PC-9 (cell line): Measurements from ENCODE around the gene RBL2. TPM values are rescaled to one million over a fixed set of nuclear protein-coding genes. Genes with fewer than 3 reads are reported as not detected.
"Not testable (repeated sequence)": the region's sequence is repeated elsewhere in the genome, so short reads cannot be mapped to it uniquely, and the experiment has no call there.

Source experiments
- BruUV-seq: library from RNA; stranded (reverse); fragments of 400-500 nt; replicated peaks from 2 replicates; lab custom pipeline; 2021; lab: Mats Ljungman, UMichigan
- CTCF ChIA-PET: fragments of 300-600 bp; sonication (Branson Sonifier 250); formaldehyde crosslinking; loops from one replicate; lab custom pipeline; 2022; ENCODE audit warnings: antibody characterized with exemption; lab: Charles Lee
- POLR2A ChIA-PET: fragments of 300-600 bp; sonication (Branson Sonifier 250); formaldehyde crosslinking; loops from one replicate; lab custom pipeline; 2022; ENCODE audit warnings: antibody characterized with exemption; ENCODE audit not compliant: unreplicated experiment; lab: Charles Lee
- DNase-seq, 2 experiments: peaks; one replicate each; pipeline versions ENCODE4 v3.0.0 to v3.0.0-alpha.2; 2015 to 2022; ENCODE audit warnings: mixed read lengths in 1 of 2
- H2AFZ ChIP-seq: fragments of 200-600 bp; sonication (generic); 2 replicates; pipeline ENCODE4 v1.8.1; 2017; ENCODE audit warnings: antibody characterized with exemption
- H3F3A ChIP-seq: fragments of 200-600 bp; sonication (generic); 2 replicates; pipeline ENCODE4 v1.8.1; 2017; ENCODE audit warnings: antibody characterized with exemption, mild to moderate bottlenecking, low read depth; ENCODE audit not compliant: insufficient read depth
- H3K27ac ChIP-seq: fragments of 200-600 bp; sonication (generic); 2 replicates; pipeline ENCODE4 v1.6.1; 2016; ENCODE audit warnings: mixed run types
- H3K27me3 ChIP-seq: fragments of 200-600 bp; sonication (generic); 2 replicates; pipeline ENCODE4 v1.6.1; 2016; ENCODE audit warnings: low read depth, mixed run types; ENCODE audit not compliant: insufficient read depth
- H3K36me3 ChIP-seq: fragments of 200-600 bp; sonication (generic); 2 replicates; pipeline ENCODE4 v1.6.1; 2016; ENCODE audit warnings: low read depth, mixed run types
- H3K4me1 ChIP-seq: fragments of 200-600 bp; sonication (generic); replicated peaks from 2 replicates; pipeline ENCODE4 v1.6.1; 2016; ENCODE audit warnings: mixed run types; ENCODE audit not compliant: insufficient read depth
- H3K4me2 ChIP-seq: fragments of 200-600 bp; sonication (generic); 2 replicates; pipeline ENCODE4 v1.6.1; 2017; ENCODE audit warnings: mixed run types
- H3K4me3 ChIP-seq: fragments of 200-600 bp; sonication (generic); 2 replicates; pipeline ENCODE4 v1.6.1; 2016; ENCODE audit warnings: mixed run types
- H3K79me2 ChIP-seq: fragments of 200-600 bp; sonication (generic); 2 replicates; pipeline ENCODE4 v1.6.1; 2017; ENCODE audit warnings: low read depth, mixed run types
- H3K9me2 ChIP-seq: fragments of 200-600 bp; sonication (generic); 2 replicates; pipeline ENCODE4 v1.8.1; 2017; ENCODE audit warnings: mild to moderate bottlenecking; ENCODE audit not compliant: insufficient read depth
- H3K9me3 ChIP-seq: fragments of 200-600 bp; sonication (generic); 2 replicates; pipeline ENCODE4 v1.8.1; 2016; ENCODE audit warnings: low read depth; ENCODE audit not compliant: insufficient read depth
- H4K20me1 ChIP-seq: fragments of 200-600 bp; sonication (generic); 2 replicates; pipeline ENCODE4 v1.8.1; 2017; ENCODE audit not compliant: insufficient read depth
- CTCF ChIP-seq: fragments of 200-600 bp; sonication (generic); conservative IDR thresholded peaks from 2 replicates; pipeline ENCODE4 v1.6.1; 2017; ENCODE audit warnings: mixed run types, antibody characterized with exemption, mild to moderate bottlenecking, moderate library complexity
- EZH2 ChIP-seq: fragments of 200-600 bp; sonication (generic); IDR thresholded peaks from 2 replicates; pipeline ENCODE4 v1.8.0; 2017; ENCODE audit warnings: antibody characterized with exemption, low read depth
- intact Hi-C: fragments of 100-400 bp; cut with micrococcal nuclease; formaldehyde crosslinking; loops from one replicate; pipeline ENCODE4 v1.10.0; 2022; ENCODE audit not compliant: unreplicated experiment
- total RNA-seq: library from RNA; stranded (reverse); gene quantifications from 2 replicates; pipeline ENCODE4 v1.2.3, GENCODE V29; 2021

The RBL2 gene
- total RNA-seq, 1 experiment from 2014 or later = 72.0 TPM

- intact Hi-C loops = loop anchor here (2.0 to 5.0 kb wide), 3 partner anchors 13 to 283 kb away; partner anchors contain the start of gene AKTIP
- H3K9me2 ChIP-seq = no peaks in the 10 kb centered on the region
- no peak overlapping the region for H2AFZ ChIP-seq
- 0 out of 2 replicates have a peak, but pooled peaks cover 5% of the 10 kb centered on the region for H3K9me3 ChIP-seq
- H3K4me1 ChIP-seq = peaks cover 25% of the 10 kb centered on the region
- H3K36me3 ChIP-seq = no peaks in the 10 kb centered on the region
- POLR2A ChIA-PET = interaction anchor here (0.6 to 0.7 kb wide), 2 partner anchors 8 to 516 kb away, joined by 4 to 5 read pairs; no protein-coding TSS in a partner anchor
- no peaks in the 10 kb centered on the region for H4K20me1 ChIP-seq
- BruUV-seq = no TSS peak
- H3K4me2 ChIP-seq = no peak overlapping the region
- H3K4me3 ChIP-seq = no peak overlapping the region
- H3K27ac ChIP-seq = no peak overlapping the region
- TF ChIP-seq EZH2 = no peak
- no peak; the same call in 1 of the 2 replicates for TF ChIP-seq CTCF
- DNase-seq = peak in 1 of 2 experiments; percentile 35
- H3F3A ChIP-seq = peaks cover 11% of the 10 kb centered on the region; the same call in 1 of the 2 replicates
- CTCF ChIA-PET = interaction anchor here (0.6 kb wide), 1 partner anchor 34 kb away, joined by 5 read pairs; no protein-coding TSS in a partner anchor
- no peaks in the 10 kb centered on the region for H3K27me3 ChIP-seq
- no peaks in the 10 kb centered on the region for H3K79me2 ChIP-seq
These were observed 18.8 kb upstream of the RBL2 start for GRCh38 chr16:53415504-53415903.

GRCh38 chr16:53417011-53417410 is 17.3 kb upstream of the RBL2 start:
- Histone ChIP-seq H2AFZ (no peak overlapping the region), H3K4me3 (no peak overlapping the region), H3K9me3 (peaks cover 10% of the 10 kb centered on the region; the same call in 1 of the 2 replicates), H3K27me3 (no peaks in the 10 kb centered on the region), H3F3A (peaks cover 11% of the 10 kb centered on the region; the same call in 1 of the 2 replicates), H4K20me1 (no peaks in the 10 kb centered on the region), H3K36me3 (no peaks in the 10 kb centered on the region), H3K9me2 (no peaks in the 10 kb centered on the region), H3K4me2 (peak overlapping the region; percentile 18), H3K4me1 (peaks cover 25% of the 10 kb centered on the region), H3K79me2 (no peaks in the 10 kb centered on the region), H3K27ac (0 out of 2 replicates have a peak overlapping the region, but pooled peaks have one; percentile 33)
- intact Hi-C loops = loop anchor here (5.0 kb wide), 2 partner anchors 85 to 285 kb away; partner anchors contain the start of gene AKTIP
- TF ChIP-seq EZH2 = no peak
- ChIA-PET CTCF (no interaction called here), POLR2A (interaction anchor here (0.5 kb wide), 1 partner anchor 47 kb away, joined by 3 read pairs; no protein-coding TSS in a partner anchor)
- DNase-seq = peak in 1 of 2 experiments; percentile 52
- BruUV-seq = no TSS peak

GRCh38 chr16:53417976-53418375 is 16.3 kb upstream of the RBL2 start:
- H3K9me3 ChIP-seq = peaks cover 12% of the 10 kb centered on the region; the same call in 1 of the 2 replicates
- no peak overlapping the region for H3K4me2 ChIP-seq
- no peaks in the 10 kb centered on the region for H3K36me3 ChIP-seq
- BruUV-seq = TSS peak; percentile 32
- no peaks in the 10 kb centered on the region for H3K79me2 ChIP-seq
- ChIA-PET POLR2A (no interaction called here), CTCF (no interaction called here)
- no peak overlapping the region for H3K4me3 ChIP-seq
- H3K4me1 ChIP-seq = peaks cover 25% of the 10 kb centered on the region
- TF ChIP-seq CTCF (no peak), EZH2 (no peak)
- intact Hi-C loops = loop anchor here (5.0 kb wide), 2 partner anchors 84 to 286 kb away; partner anchors contain the start of gene AKTIP
- no peak for DNase-seq
- H4K20me1 ChIP-seq = no peaks in the 10 kb centered on the region
- H3K9me2 ChIP-seq = no peaks in the 10 kb centered on the region
- H2AFZ ChIP-seq = no peak overlapping the region
- H3K27ac ChIP-seq = no peak overlapping the region
- H3F3A ChIP-seq = peaks cover 11% of the 10 kb centered on the region; the same call in 1 of the 2 replicates
- no peaks in the 10 kb centered on the region for H3K27me3 ChIP-seq

GRCh38 chr16:53419383-53419709 is 14.9 kb upstream of the RBL2 start:
- H3K9me2 ChIP-seq, POLR2A ChIA-PET, H3K27ac ChIP-seq, DNase-seq, H3K79me2 ChIP-seq, BruUV-seq, H3K4me3 ChIP-seq, H3K27me3 ChIP-seq, H3K36me3 ChIP-seq, H4K20me1 ChIP-seq, CTCF ChIA-PET: not testable (repeated sequence)
- Histone ChIP-seq H3K4me2 (peak overlapping the region; percentile 33; the same call in 1 of the 2 replicates), H3K9me3 (peaks cover 21% of the 10 kb centered on the region; the same call in 1 of the 2 replicates), H3K4me1 (peaks cover 25% of the 10 kb centered on the region), H3F3A (peaks cover 11% of the 10 kb centered on the region; the same call in 1 of the 2 replicates), H2AFZ (peak overlapping the region; percentile 2; the same call in 1 of the 2 replicates)
- intact Hi-C loops = loop anchor here (5.0 kb wide), 2 partner anchors 83 to 287 kb away; partner anchors contain the start of gene AKTIP
